Measurements from ENCODE around the gene GGTLC3.
"Not testable (repeated sequence)": the region's sequence is repeated elsewhere in the genome, so short reads cannot be mapped to it uniquely, and the experiment has no call there.

The GGTLC3 gene

GRCh38 chr22:18512378-18512777 lies 5.6 kb downstream of the GGTLC3 start:
- not testable (repeated sequence) for DNase-seq

GRCh38 chr22:18511327-18511726 lies 6.6 kb downstream of the GGTLC3 start:
- DNase-seq: not testable (repeated sequence)

- not testable (repeated sequence) for DNase-seq
These were observed 21.7 kb downstream of the GGTLC3 start for GRCh38 chr22:18496227-18496626.
